Measurements from ENCODE around the gene NRG3.

The NRG3 gene

GRCh38 chr10:82505009-82505408, 630.0 kb downstream of the NRG3 start:
- H3K27ac ChIP-seq: no peak overlapping the region

GRCh38 chr10:82506680-82507376, 631.8 kb downstream of the NRG3 start:
- TF ChIP-seq CTCF (conservative IDR thresholded peaks at IDR 0.05): no peak
- no peak overlapping the region for H3K27ac ChIP-seq

More at GRCh38 chr10:82505009-82505408, 630.0 kb downstream of the NRG3 start:
- no peak for TF ChIP-seq CTCF (conservative IDR thresholded peaks at IDR 0.05)

DNA sequence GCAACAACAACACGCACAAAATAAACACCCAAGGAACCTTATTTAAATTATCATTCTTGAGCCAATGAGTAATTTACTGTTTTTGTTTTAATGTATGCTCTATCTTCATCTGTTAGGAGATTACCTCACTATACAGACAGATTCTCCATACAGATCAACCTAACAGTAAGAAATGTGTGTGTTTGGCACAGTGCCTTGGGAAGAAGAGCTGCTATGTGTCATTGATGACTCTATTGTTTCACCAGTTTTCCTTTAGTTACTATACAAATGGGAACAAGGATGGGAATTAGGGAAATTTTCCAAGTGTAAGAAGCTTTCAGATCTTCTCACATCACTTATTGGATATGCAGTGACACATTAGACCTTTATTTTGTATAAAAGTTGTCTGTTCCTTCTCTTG, 640.3 kb downstream of the NRG3 start:
- TF ChIP-seq CTCF (conservative IDR thresholded peaks at IDR 0.05): no peak
- no peak overlapping the region for H3K27ac ChIP-seq

GRCh38 chr10:82529062-82529461, 654.1 kb downstream of the NRG3 start:
- no peak for TF ChIP-seq CTCF (conservative IDR thresholded peaks at IDR 0.05)
- H3K27ac ChIP-seq: no peak overlapping the region

DNA sequence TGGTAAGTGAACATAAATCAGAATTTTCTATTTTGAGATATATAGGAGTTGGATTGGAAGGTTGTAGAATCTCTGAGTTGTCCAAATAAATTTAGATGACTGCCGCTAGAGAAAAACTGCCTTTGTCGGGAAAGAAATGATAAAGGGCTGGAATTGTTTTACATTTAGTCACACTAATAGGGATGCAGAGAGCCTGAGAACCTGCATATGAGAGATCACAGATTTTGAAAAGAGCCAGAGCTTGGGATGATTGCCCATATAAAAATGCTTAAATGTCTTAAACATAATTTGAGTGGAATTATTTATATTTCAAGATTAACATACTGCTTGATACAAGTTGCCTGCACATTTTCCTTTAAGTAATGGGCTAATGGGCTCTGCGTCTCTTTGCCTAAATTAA, 660.5 kb downstream of the NRG3 start:
- H3K27ac ChIP-seq: no peak overlapping the region
- no peak for TF ChIP-seq CTCF (conservative IDR thresholded peaks at IDR 0.05)

- no peak for TF ChIP-seq CTCF (conservative IDR thresholded peaks at IDR 0.05)
- no peak overlapping the region for H3K27ac ChIP-seq
Observed at GRCh38 chr10:82536668-82537067, 661.7 kb downstream of the NRG3 start.

GRCh38 chr10:82538272-82538671, 663.3 kb downstream of the NRG3 start:
- no peak overlapping the region for H3K27ac ChIP-seq

More at GRCh38 chr10:82538272-82538671, 663.3 kb downstream of the NRG3 start:
- no peak for TF ChIP-seq CTCF (conservative IDR thresholded peaks at IDR 0.05)

Measured in VCaP (cell line).